Mesendoderm (in vitro differentiated cells): ENCODE data around the gene MAP3K10.
"Not testable (repeated sequence)": the region's sequence is repeated elsewhere in the genome, so short reads cannot be mapped to it uniquely, and the experiment has no call there.

Source experiments
- DNase-seq: peaks from one replicate; pipeline ENCODE4 v3.0.0; 2013
- H2AK5ac ChIP-seq: 2 replicates; pipeline ENCODE4 v1.6.1; 2013; ENCODE audit warnings: low read length, inconsistent platforms
- H2BK120ac ChIP-seq: 2 replicates; pipeline ENCODE4 v1.6.1; 2013; ENCODE audit warnings: low read depth, mild to moderate bottlenecking, low read length, moderate library complexity, mixed read lengths
- H2BK15ac ChIP-seq: replicated peaks from 2 replicates; pipeline ENCODE4 v1.6.1; 2013; ENCODE audit warnings: low read depth, mild to moderate bottlenecking, moderate library complexity
- H2BK5ac ChIP-seq: 2 replicates; pipeline ENCODE4 v1.6.1; 2013; ENCODE audit warnings: low read length, inconsistent platforms
- H3K18ac ChIP-seq: 2 replicates; pipeline ENCODE4 v1.6.1; 2013; ENCODE audit warnings: mild to moderate bottlenecking, low read length, mixed read lengths
- H3K23ac ChIP-seq: one replicate; pipeline ENCODE4 v1.6.1; 2013; ENCODE audit warnings: low read length
- H3K27ac ChIP-seq: 2 replicates; pipeline ENCODE4 v1.5.1; 2013; ENCODE audit warnings: low read depth, mild to moderate bottlenecking, inconsistent platforms, low read length, moderate library complexity
- H3K27me3 ChIP-seq: 2 replicates; pipeline ENCODE4 v1.6.1; 2013; ENCODE audit warnings: low read length, control low read depth, mild to moderate bottlenecking, inconsistent platforms; ENCODE audit not compliant: insufficient read depth, poor library complexity
- H3K36me3 ChIP-seq: 2 replicates; pipeline ENCODE4 v1.6.1; 2013; ENCODE audit warnings: low read length, inconsistent platforms; ENCODE audit not compliant: control insufficient read depth, insufficient read depth
- H3K4ac ChIP-seq: one replicate; pipeline ENCODE4 v1.6.1; 2013; ENCODE audit warnings: low read depth, mild to moderate bottlenecking, low read length, moderate library complexity
- H3K4me1 ChIP-seq: 2 replicates; pipeline ENCODE4 v1.6.1; 2013; ENCODE audit warnings: low read depth, low read length, inconsistent platforms; ENCODE audit not compliant: control insufficient read depth
- H3K4me2 ChIP-seq: 2 replicates; pipeline ENCODE4 v1.6.1; 2013; ENCODE audit warnings: low read length
- H3K4me3 ChIP-seq: 2 replicates; pipeline ENCODE4 v1.5.1; 2013; ENCODE audit warnings: mild to moderate bottlenecking, low read length
- H3K56ac ChIP-seq: one replicate; pipeline ENCODE4 v1.6.1; 2013; ENCODE audit warnings: low read length
- H3K79me1 ChIP-seq: 2 replicates; pipeline ENCODE4 v1.6.1; 2013; ENCODE audit warnings: low read length, inconsistent platforms
- H3K79me2 ChIP-seq: 2 replicates; pipeline ENCODE4 v1.6.1; 2013; ENCODE audit warnings: mild to moderate bottlenecking, low read length; ENCODE audit not compliant: control insufficient read depth, insufficient read depth
- H3K9ac ChIP-seq: 2 replicates; pipeline ENCODE4 v1.6.1; 2013; ENCODE audit warnings: low read length, inconsistent platforms
- H4K5ac ChIP-seq: one replicate; pipeline ENCODE4 v1.6.1; 2013; ENCODE audit warnings: low read length
- H4K8ac ChIP-seq: one replicate; pipeline ENCODE4 v1.6.1; 2013; ENCODE audit warnings: low read depth, mild to moderate bottlenecking, control low read depth, low read length, moderate library complexity
- WGBS: extraction: QIAGEN DNeasy Blood & Tissue Kit; methylation state at CpG from one replicate; pipeline ENCODE4 v1.1.7; 2013; ENCODE audit warnings: low lambda C conversion rate, missing lambda C conversion rate; ENCODE audit not compliant: insufficient coverage; ENCODE audit errors: extremely low coverage; 5-methylcytosine and 5-hydroxymethylcytosine counted together

The MAP3K10 gene

DNA sequence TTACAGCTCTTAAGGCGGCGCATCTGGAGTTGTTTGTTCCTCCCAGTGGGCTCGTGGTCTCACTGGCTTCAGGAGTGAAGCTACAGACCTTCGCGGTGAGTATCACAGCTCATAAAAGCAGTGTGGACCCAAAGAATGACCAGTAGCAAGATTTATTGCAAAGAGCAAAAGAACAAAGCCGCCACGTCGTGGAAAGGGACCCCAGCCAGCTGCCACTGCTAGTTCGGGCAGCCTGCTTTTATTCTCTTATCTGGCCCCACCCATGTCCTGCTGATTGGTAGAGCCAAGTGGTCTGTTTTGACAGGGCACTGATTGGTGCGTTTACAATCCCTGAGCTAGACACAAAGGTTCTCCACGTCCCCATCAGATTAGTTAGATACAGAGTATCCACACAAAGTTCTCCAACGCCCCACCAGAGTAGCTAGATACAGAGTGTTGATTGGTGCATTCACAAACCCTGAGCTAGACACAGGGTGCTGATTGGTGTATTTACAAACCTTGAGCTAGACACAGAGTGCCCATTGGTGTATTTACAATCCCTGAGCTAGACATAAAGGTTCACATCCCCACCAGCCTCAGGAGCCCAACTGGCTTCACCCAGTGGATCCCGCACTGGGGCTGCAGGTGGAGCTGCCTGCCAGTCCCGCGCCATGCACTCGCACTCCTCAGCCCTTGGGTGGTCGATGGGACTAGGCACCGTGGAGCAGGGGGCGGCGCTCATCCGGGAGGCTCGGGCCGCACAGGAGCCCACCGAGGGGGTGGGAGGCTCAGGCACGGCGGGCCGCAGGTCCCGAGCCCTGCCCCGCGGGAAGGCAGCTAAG, 21.5 kb upstream of the MAP3K10 start:
- not testable (repeated sequence) for H3K18ac ChIP-seq, H3K4me1 ChIP-seq, H4K8ac ChIP-seq, H3K56ac ChIP-seq, H3K4me2 ChIP-seq, H3K9ac ChIP-seq, H3K23ac ChIP-seq, H3K36me3 ChIP-seq, H3K79me1 ChIP-seq, H2BK15ac ChIP-seq, H3K79me2 ChIP-seq, H2BK5ac ChIP-seq, H4K5ac ChIP-seq, H3K4ac ChIP-seq, H3K27me3 ChIP-seq, H2AK5ac ChIP-seq, H3K27ac ChIP-seq, DNase-seq, H2BK120ac ChIP-seq, H3K4me3 ChIP-seq
- WGBS, result no CpG with 5 or more reads among the region's 30 CpGs

DNA sequence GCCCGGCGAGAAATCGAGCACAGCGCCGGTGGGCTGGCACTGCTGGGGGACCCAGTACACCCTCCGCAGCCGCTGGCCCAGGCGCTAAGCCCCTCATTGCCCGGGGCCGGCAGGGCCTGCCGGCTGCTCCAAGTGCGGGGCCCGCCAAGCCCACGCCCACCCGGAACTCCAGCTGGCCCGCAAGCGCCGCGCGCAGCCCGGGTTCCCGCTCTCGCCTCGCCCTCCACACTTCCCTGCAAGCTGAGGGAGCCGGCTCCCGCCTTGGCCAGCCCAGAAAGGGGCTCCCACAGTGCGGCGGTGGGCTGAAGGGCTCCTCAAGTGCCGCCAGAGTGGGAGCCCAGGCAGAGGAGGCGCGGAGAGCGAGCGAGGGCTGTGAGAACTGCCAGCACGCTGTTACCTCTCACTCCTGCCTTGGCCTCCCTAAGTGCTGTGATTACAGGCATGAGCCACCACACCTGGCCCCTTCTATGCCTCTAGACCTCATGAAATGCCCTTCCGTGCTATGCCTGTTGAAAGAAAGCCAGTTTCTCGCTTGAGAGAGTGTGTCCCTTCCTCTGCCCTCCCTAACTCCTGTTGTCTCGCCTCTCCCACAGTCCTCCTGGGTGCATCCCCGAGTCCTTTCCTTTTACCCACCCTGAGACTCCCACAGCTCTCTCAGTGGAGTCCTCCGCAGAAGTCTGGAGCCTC, 20.8 kb upstream of the MAP3K10 start:
- H2AK5ac ChIP-seq, H3K18ac ChIP-seq, H3K9ac ChIP-seq, H3K36me3 ChIP-seq, H3K4ac ChIP-seq, DNase-seq, H3K4me3 ChIP-seq, H3K27ac ChIP-seq, H2BK5ac ChIP-seq, H3K79me1 ChIP-seq, H4K5ac ChIP-seq, H3K4me1 ChIP-seq, H3K56ac ChIP-seq, H3K23ac ChIP-seq, H2BK15ac ChIP-seq, H3K79me2 ChIP-seq, H3K27me3 ChIP-seq, H3K4me2 ChIP-seq, H2BK120ac ChIP-seq, H4K8ac ChIP-seq: not testable (repeated sequence)
- WGBS, result no CpG with 5 or more reads among the region's 39 CpGs

DNA sequence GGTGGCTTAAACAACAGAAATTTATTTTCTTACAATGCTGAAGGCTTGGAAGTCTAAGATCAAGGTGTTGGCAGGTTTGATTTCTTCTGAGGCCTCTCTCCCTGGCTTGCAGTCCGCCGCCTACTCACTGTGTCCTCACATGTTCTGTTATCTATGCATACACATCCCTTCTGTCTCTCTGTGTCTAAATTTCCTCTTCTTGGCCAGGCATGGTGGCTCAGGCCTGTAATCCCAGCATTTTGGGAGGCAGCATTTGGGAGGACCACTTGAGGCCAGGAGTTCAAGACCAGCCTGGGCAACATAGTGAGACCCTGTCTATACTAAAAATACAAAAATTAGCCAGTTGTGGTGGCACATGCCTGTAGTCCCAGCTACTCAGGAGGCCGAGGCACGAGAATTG, 19.9 kb upstream of the MAP3K10 start:
- not testable (repeated sequence) for H3K9ac ChIP-seq, H3K4me1 ChIP-seq, H3K4ac ChIP-seq, H3K56ac ChIP-seq, H2AK5ac ChIP-seq, H2BK15ac ChIP-seq, H4K5ac ChIP-seq, H2BK120ac ChIP-seq, H3K18ac ChIP-seq, H3K79me2 ChIP-seq, H3K4me3 ChIP-seq, H3K27me3 ChIP-seq, H3K27ac ChIP-seq, H3K79me1 ChIP-seq, H3K36me3 ChIP-seq, H2BK5ac ChIP-seq, H3K23ac ChIP-seq, H3K4me2 ChIP-seq, H4K8ac ChIP-seq, DNase-seq
- no CpG with 5 or more reads among the region's 4 CpGs for whole genome bisulfite sequencing

DNA sequence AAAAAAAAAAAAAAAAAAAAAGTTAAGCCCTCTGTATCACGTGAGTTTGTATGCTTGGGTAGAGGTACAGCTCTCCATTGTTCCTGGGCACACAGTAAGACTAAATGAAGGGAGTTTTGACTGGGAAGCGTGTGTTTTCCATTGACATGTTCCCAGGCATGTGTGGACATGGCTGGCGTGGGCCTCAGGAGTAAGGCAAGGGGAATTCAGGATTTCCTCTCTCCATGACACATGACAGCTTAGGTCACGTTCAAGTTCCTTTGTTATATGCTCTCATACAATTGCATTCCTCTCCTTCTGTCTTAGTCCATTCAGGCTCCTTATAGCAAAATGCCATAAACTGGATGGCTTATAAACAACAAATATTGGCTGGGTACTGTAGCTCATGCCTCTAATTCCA, 17.1 kb upstream of the MAP3K10 start:
- Histone ChIP-seq H3K79me2 (no peaks in the 10 kb centered on the region), H4K8ac (no peak overlapping the region), H2AK5ac (no peak overlapping the region), H3K4me2 (no peak overlapping the region), H4K5ac (no peak overlapping the region), H3K23ac (no peak overlapping the region), H3K4ac (no peak overlapping the region), H3K27ac (no peak overlapping the region), H3K36me3 (no peaks in the 10 kb centered on the region), H3K56ac (no peak overlapping the region), H3K27me3 (no peaks in the 10 kb centered on the region), H3K4me1 (no peaks in the 10 kb centered on the region), H2BK120ac (no peak overlapping the region), H3K4me3 (no peak overlapping the region), H3K18ac (no peak overlapping the region), H2BK5ac (no peak overlapping the region), H3K9ac (no peak overlapping the region), H3K79me1 (no peaks in the 10 kb centered on the region), H2BK15ac (no peak overlapping the region)
- no CpG with 5 or more reads among the region's 4 CpGs for WGBS
- DNase-seq, result no peak

DNA sequence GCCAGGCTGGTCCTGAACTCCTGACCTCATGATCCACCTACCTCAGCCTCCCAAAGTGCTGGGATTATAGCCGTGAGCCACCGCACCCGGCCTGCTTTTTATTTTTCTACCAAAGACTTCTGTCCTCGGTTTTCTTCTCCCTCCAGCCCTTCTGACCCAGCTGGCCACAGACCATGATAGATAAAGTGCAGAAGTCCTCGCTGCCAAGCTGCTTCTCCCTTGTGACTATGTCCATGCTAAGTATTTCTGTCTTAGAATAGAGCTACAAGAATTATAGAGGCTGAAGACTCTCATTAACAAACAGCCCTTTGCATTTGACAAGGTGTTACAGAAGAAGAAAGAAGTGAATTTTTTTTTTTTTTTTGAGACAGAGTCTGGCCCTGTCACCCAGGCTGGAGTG, 15.4 kb upstream of the MAP3K10 start:
- Histone ChIP-seq H3K18ac (no peak overlapping the region), H3K79me1 (no peaks in the 10 kb centered on the region), H4K5ac (no peak overlapping the region), H3K4me3 (no peak overlapping the region), H3K9ac (no peak overlapping the region), H3K4me2 (no peak overlapping the region), H4K8ac (no peak overlapping the region), H2BK15ac (no peak overlapping the region), H3K23ac (no peak overlapping the region), H2BK120ac (no peak overlapping the region), H3K56ac (no peak overlapping the region), H3K27ac (no peak overlapping the region), H3K79me2 (no peaks in the 10 kb centered on the region), H3K27me3 (no peaks in the 10 kb centered on the region), H3K4ac (no peak overlapping the region), H3K36me3 (no peaks in the 10 kb centered on the region), H2BK5ac (no peak overlapping the region), H3K4me1 (no peaks in the 10 kb centered on the region), H2AK5ac (no peak overlapping the region)
- WGBS, result no CpG with 5 or more reads among the region's 5 CpGs
- DNase-seq, result no peak
